ENCODE data around the gene PYDC1. TPM values are rescaled to one million over a fixed set of nuclear protein-coding genes. Genes with fewer than 3 reads are reported as not detected.

Gene PYDC1
- total and polyA plus RNA-seq, 2 donors (not counting 3 experiments of a cell fraction or from before 2014, with no cell fraction given) = not detected

DNA sequence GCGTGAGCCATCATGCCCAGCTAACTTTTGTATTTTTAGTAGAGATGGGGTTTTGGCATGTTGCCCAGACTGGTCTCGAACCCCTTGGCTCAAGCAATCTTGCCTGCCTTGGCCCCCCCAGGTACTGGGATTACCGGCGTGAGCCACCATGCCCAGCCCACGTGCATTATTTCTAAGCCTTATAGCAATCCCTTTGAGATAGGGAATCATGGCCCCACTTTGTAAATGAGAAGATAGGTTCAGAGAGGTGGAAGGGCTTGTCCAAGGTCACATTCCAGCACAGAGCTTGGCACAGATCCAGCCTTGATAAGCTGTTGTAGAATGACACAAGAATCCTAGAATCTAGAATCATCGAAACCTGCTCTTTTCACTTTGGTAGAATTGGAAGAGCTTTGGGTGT is 10.2 kb downstream of the PYDC1 start:
- TF ChIP-seq JUN (IDR thresholded peaks at IDR 0.05; ENCODE audit: borderline replicate concordance, insufficient read depth, insufficient read length, low read depth) (no peak), POLR2A (IDR thresholded peaks at IDR 0.05; ENCODE audit: low read depth, low read length) (no peak), GATA2 (IDR thresholded peaks at IDR 0.05; ENCODE audit: insufficient read depth, insufficient read length, low read depth, low read length) (no peak), FOS (IDR thresholded peaks at IDR 0.05; ENCODE audit: borderline replicate concordance, insufficient read depth, low read length) (no peak), MYC (IDR thresholded peaks at IDR 0.05; ENCODE audit: low read depth, low read length) (no peak), EZH2 (IDR thresholded peaks at IDR 0.05; ENCODE audit: borderline replicate concordance, low read depth, low read length, severe bottlenecking) (no peak), POLR2AphosphoS5 (IDR thresholded peaks at IDR 0.05; ENCODE audit: insufficient read depth, low read depth, low read length) (no peak)
- TF ChIP-seq, protein P1, sequence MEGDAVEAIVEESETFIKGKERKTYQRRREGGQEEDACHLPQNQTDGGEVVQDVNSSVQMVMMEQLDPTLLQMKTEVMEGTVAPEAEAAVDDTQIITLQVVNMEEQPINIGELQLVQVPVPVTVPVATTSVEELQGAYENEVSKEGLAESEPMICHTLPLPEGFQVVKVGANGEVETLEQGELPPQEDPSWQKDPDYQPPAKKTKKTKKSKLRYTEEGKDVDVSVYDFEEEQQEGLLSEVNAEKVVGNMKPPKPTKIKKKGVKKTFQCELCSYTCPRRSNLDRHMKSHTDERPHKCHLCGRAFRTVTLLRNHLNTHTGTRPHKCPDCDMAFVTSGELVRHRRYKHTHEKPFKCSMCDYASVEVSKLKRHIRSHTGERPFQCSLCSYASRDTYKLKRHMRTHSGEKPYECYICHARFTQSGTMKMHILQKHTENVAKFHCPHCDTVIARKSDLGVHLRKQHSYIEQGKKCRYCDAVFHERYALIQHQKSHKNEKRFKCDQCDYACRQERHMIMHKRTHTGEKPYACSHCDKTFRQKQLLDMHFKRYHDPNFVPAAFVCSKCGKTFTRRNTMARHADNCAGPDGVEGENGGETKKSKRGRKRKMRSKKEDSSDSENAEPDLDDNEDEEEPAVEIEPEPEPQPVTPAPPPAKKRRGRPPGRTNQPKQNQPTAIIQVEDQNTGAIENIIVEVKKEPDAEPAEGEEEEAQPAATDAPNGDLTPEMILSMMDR (IDR thresholded peaks at IDR 0.05; ENCODE audit: extremely low read depth in 1 of 2, insufficient read depth in 1 of 2, low read depth in 1 of 2, low read length in 2 of 2) = no peak
- TF ChIP-seq, protein P2, sequence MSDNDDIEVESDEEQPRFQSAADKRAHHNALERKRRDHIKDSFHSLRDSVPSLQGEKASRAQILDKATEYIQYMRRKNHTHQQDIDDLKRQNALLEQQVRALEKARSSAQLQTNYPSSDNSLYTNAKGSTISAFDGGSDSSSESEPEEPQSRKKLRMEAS (IDR thresholded peaks at IDR 0.05; ENCODE audit: insufficient read depth, insufficient read length) = no peak
- no peaks in the 10 kb centered on the region for H3K9me1 ChIP-seq (replicated peaks; ENCODE audit: control insufficient read depth, extremely low read depth, insufficient read depth, low read length)
- intact Hi-C loops (cut with micrococcal nuclease) = no loop called here
- H3K4me2 ChIP-seq (ENCODE audit: insufficient read depth, low read length) = no peak overlapping the region
- H3K27ac ChIP-seq (ENCODE audit: insufficient read depth, low read depth, low read length) = no peak overlapping the region
- no peak overlapping the region for H3K9ac ChIP-seq (replicated peaks; ENCODE audit: extremely low read depth, insufficient read depth, low read length)
- H3K4me1 ChIP-seq (ENCODE audit: control insufficient read depth, extremely low read depth, insufficient read depth, low read length) = peaks cover 3% of the 10 kb centered on the region
- dilution Hi-C loops (cut with MboI; ENCODE audit: extremely low pct_ligation_motif_present, low sequenced_read_pairs) = no loop called here
- ChIA-PET CTCF (interaction anchor here (1.1 to 1.3 kb wide), 3 partner anchors 8 to 14 kb away, joined by 3 to 5 read pairs (median 4); partner anchors contain the start of gene PYDC1), POLR2A (no interaction called here)
- H3K27me3 ChIP-seq (ENCODE audit: control insufficient read depth in 2 of 2, insufficient read depth in 2 of 2, low read length in 2 of 2) = peaks cover 2 to 7% of the 10 kb centered on the region in 2 experiments
- H3K79me2 ChIP-seq (ENCODE audit: control insufficient read depth, insufficient read depth, low read length) = no peaks in the 10 kb centered on the region
- no peak for DNase-seq (ENCODE audit: low read depth, low spot score)
- H3K4me3 ChIP-seq (replicated peaks in 1 of 3; ENCODE audit: insufficient read depth in 1 of 3, low read depth in 1 of 3, low read length in 3 of 3) = no peak overlapping the region
- no TSS peak for BruUV-seq (replicated peaks)
- no peaks in the 10 kb centered on the region for H3K36me3 ChIP-seq (ENCODE audit: control insufficient read depth in 2 of 2, extremely low read depth in 1 of 2, insufficient read depth in 2 of 2, low read length in 2 of 2)
- H2AFZ ChIP-seq (ENCODE audit: low read depth, low read length) = no peak overlapping the region
- no peaks in the 10 kb centered on the region for H4K20me1 ChIP-seq (replicated peaks; ENCODE audit: control insufficient read depth, extremely low read depth, insufficient read depth, low read length)
- no peaks in the 10 kb centered on the region for H3K9me3 ChIP-seq (replicated peaks; ENCODE audit: control insufficient read depth, insufficient read depth, low read length)
- no peak for FAIRE-seq
